Neutrophil (primary cell): Measurements from ENCODE around the gene PDE1C.

ENCODE experiments used
- H3K27ac ChIP-seq: fragments of 200-600 bp; sonication (generic); 2 replicates; pipeline ENCODE4 v1.5.1; 2016; ENCODE audit warnings: mild to moderate bottlenecking, moderate library complexity
- H3K27me3 ChIP-seq: fragments of 200-600 bp; sonication (generic); 2 replicates; pipeline ENCODE4 v1.6.0; 2016; ENCODE audit warnings: mild to moderate bottlenecking
- H3K36me3 ChIP-seq: fragments of 200-600 bp; sonication (generic); 2 replicates; pipeline ENCODE4 v1.5.1; 2017
- H3K4me1 ChIP-seq, 2 experiments: fragments of 200-600 bp in 1 of 2; sonication (generic) in 1 of 2; 1 replicate in 1 of 2; 2 replicates in 1 of 2; pipeline versions ENCODE4 v1.5.1 to v1.6.1; 2013 to 2016; ENCODE audit warnings: low read depth in 1 of 2, low read length in 1 of 2, mild to moderate bottlenecking in 1 of 2, moderate library complexity in 1 of 2; ENCODE audit not compliant: control insufficient read depth in 1 of 2, insufficient read depth in 1 of 2
- H3K4me3 ChIP-seq, 2 experiments: fragments of 200-600 bp in 1 of 2; sonication (generic) in 1 of 2; 1 replicate in 1 of 2; 2 replicates in 1 of 2; pipeline ENCODE4 v1.5.1; 2013 to 2016; ENCODE audit warnings: low read depth in 1 of 2, low read length in 1 of 2, mild to moderate bottlenecking in 1 of 2, moderate library complexity in 1 of 2
- H3K9me3 ChIP-seq: fragments of 200-600 bp; sonication (generic); 2 replicates; pipeline ENCODE4 v1.5.1; 2016
- CTCF ChIP-seq: fragments of 200-600 bp; sonication (generic); IDR thresholded peaks from 2 replicates; pipeline ENCODE4 v1.5.1; 2016; ENCODE audit warnings: antibody characterized with exemption

Gene PDE1C

GRCh38 chr7:32026083-32026425, 44.2 kb downstream of the PDE1C start:
- Histone ChIP-seq H3K27me3 (no peaks in the 10 kb centered on the region), H3K9me3 (no peaks in the 10 kb centered on the region), H3K36me3 (no peaks in the 10 kb centered on the region), H3K27ac (no peak overlapping the region), H3K4me1 (no peaks in the 10 kb centered on the region), H3K4me3 (no peak overlapping the region)
- TF ChIP-seq CTCF: no peak

- no peaks in the 10 kb centered on the region for H3K9me3 ChIP-seq
- no peak overlapping the region for H3K4me3 ChIP-seq
- H3K27me3 ChIP-seq: no peaks in the 10 kb centered on the region
- H3K4me1 ChIP-seq: no peaks in the 10 kb centered on the region
- no peaks in the 10 kb centered on the region for H3K36me3 ChIP-seq
- no peak for TF ChIP-seq CTCF
- no peak overlapping the region for H3K27ac ChIP-seq
Measured at GRCh38 chr7:32025381-32026082, 44.7 kb downstream of the PDE1C start.

GRCh38 chr7:32023376-32023775, 46.8 kb downstream of the PDE1C start:
- Histone ChIP-seq H3K36me3 (no peaks in the 10 kb centered on the region), H3K4me3 (no peak overlapping the region), H3K4me1 (no peaks in the 10 kb centered on the region), H3K27me3 (no peaks in the 10 kb centered on the region), H3K27ac (no peak overlapping the region), H3K9me3 (no peaks in the 10 kb centered on the region)
- no peak for TF ChIP-seq CTCF

GRCh38 chr7:32022966-32023365, 47.2 kb downstream of the PDE1C start:
- no peak overlapping the region for H3K27ac ChIP-seq
- no peak overlapping the region for H3K4me3 ChIP-seq
- H3K4me1 ChIP-seq: no peaks in the 10 kb centered on the region
- no peaks in the 10 kb centered on the region for H3K36me3 ChIP-seq
- H3K9me3 ChIP-seq: no peaks in the 10 kb centered on the region
- no peak for TF ChIP-seq CTCF
- no peaks in the 10 kb centered on the region for H3K27me3 ChIP-seq

GRCh38 chr7:32020551-32021159, 49.6 kb downstream of the PDE1C start:
- H3K27me3 ChIP-seq: no peaks in the 10 kb centered on the region
- no peak overlapping the region for H3K4me3 ChIP-seq
- H3K4me1 ChIP-seq: no peaks in the 10 kb centered on the region
- H3K9me3 ChIP-seq: no peaks in the 10 kb centered on the region
- no peak for TF ChIP-seq CTCF
- no peaks in the 10 kb centered on the region for H3K36me3 ChIP-seq
- H3K27ac ChIP-seq: no peak overlapping the region
